GM19467 (cell line): ENCODE measurements around the gene SLC16A12.

Source experiments
- ATAC-seq: cut with Tn5 transposase; IDR thresholded peaks from one replicate; pipeline ENCODE4 v1.9.1; 2021; ENCODE audit warnings: mild to moderate bottlenecking, moderate library complexity; ENCODE audit not compliant: unreplicated experiment

SLC16A12 gene, protein sequence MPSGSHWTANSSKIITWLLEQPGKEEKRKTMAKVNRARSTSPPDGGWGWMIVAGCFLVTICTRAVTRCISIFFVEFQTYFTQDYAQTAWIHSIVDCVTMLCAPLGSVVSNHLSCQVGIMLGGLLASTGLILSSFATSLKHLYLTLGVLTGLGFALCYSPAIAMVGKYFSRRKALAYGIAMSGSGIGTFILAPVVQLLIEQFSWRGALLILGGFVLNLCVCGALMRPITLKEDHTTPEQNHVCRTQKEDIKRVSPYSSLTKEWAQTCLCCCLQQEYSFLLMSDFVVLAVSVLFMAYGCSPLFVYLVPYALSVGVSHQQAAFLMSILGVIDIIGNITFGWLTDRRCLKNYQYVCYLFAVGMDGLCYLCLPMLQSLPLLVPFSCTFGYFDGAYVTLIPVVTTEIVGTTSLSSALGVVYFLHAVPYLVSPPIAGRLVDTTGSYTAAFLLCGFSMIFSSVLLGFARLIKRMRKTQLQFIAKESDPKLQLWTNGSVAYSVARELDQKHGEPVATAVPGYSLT

DNA sequence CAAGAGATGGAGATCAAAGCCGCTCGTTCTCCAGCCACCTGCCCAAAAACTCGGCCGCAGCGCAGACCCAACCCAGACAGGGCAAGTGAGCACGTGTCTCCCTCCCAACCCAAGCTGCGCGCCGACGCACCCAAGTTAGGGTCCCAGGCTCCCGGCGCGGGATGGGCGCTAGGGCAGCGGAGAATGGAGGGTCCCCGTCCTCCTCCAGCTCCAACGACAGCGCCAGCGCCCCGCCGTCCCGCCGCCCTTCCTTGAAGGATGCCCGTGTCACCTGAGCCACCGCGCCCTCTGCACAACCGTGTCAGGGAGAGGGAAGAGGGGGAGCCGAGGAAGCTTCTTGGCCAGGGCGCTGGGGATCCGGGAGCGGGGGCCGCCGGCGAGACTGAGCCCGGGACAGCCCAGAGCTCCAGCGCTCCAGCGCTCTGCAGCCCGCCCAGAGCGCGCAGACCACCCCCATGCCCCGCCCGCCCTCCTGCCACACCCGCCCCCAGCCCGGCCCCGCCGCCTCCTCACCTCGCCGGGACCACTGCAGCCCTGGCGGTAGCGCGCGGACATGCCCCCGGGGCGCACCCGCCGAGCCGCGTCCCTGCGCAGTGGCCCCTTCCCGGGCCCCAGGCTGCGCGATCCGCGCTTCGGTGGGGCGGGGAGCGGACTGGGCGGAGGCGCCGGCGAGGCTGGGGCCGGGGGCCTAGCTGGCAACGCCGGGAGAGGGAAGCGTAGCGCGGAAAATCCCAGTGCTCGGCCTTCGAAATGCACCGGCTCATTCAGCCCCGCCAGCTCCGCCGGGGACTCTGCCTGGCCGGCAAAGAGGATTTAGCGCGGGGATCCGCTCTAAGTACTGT is at the start of gene SLC16A12:
SLC16A12 (minus strand) TSS at position 424 of the 842 bp plus-strand sequence. CDS start 73,016 bp downstream, outside the sequence.
- no peak for ATAC-seq

DNA sequence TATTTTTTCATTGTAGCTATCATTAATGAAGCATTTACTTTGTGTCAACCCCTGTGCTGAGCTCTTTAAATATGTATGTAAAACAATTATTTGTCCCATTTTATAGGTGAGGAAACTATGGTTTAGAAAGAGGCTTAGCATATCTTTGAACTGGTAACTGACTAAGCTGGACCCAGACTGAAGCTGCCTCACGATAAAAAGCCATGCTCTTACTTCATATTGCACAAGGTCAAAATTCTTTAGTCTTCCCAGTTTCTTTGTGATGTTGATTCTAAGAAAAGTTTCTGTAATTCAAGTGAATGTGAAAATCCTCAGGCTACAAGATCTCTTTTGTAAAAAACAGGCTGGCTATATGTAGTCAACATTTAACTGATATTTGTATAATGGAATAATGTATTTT is 46.6 kb upstream of the SLC16A12 start:
- no peak for ATAC-seq

DNA sequence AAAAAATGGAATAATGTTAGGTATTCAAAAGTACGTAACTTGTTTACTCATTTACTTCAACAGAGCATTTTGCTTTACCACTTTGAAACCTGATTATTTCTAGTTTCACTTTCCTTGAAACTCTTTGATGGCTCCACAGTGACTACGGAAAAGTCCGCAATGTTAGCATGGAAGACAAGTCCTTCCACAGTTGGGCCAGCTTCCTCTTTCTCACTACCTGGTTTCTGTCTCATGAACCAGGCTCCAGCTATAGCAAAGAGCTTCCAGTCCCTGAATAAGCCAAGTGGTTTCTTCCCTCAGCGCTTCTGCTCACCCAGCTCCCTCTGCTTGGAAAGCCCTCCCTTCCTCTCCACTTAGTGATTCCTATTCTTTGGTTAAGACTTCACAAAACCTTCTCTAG is 44.8 kb upstream of the SLC16A12 start:
- ATAC-seq = no peak

DNA sequence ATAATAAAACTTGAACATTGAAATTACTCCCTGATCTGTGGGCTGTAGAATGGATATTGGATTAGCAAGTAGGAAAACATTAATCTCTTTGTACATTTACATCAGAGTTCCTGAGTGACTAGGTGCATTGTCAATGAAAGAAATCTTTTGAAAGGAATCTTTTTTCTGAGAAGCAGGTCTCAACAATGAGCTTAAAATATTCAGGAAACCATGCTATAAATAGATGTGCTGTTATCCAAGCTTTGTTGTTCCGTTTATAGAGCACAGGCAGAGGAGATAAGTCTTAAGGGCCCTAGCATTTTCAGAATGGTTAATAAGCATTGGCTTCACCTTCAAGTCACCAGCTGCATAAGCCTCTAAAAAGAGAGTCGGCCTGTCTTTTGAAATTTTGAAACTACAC is 41.3 kb upstream of the SLC16A12 start:
- ATAC-seq = no peak

DNA sequence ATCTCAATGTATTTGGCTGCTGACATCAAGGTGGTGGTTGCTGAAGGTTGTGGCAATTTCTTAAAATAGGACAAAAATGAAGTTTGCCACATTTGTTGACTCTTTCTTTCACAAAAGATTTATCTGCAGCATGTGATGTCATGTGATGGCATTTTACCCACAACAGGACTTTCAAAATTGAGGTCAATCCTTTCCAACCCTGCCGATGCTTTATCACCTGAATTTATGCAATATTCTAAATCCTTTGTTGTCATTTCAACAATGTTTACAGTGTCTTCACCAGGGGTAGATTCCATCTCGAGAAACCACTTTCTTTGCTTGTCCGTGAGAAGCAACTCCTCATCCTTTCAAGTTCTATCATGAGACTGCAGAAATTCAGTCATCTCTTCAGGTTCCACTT is 40.6 kb upstream of the SLC16A12 start:
- no peak for ATAC-seq

DNA sequence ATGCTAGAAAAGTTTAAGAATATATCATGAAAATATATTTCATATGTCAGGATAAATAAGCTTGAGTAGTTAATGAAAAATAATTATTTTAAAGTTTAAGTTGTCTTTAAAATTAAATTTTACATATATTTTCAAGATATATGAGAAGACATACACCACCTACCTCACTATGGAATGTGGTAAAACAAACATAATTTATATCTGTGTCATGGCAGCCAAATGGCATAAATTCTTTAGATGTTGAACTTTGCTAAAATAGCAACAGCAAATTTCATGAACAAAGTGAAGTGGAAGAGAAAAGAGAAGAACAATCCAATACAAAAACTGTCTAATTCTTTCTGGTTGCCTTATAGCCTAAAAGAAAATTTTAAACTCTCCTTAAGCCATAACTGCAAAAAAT is 39.6 kb upstream of the SLC16A12 start:
- no peak for ATAC-seq

DNA sequence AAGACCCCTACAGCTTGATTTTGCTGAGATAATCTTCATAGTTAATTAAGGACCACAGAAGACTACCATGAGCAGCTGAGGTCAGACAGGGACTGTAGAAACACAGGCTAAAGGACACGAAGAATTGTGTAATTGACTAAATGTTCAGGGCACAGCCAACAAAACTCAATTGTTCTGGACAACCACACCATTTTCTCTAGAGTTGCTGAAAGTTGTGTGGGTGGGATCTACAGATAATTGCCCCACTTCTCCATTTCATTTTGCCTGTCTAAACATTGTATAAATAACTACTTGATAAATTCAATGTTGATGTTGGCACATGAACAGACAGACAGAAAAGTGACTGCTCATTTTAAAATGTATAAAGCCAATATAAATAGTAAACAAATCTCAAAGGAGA is 39.0 kb upstream of the SLC16A12 start:
- no peak for ATAC-seq

DNA sequence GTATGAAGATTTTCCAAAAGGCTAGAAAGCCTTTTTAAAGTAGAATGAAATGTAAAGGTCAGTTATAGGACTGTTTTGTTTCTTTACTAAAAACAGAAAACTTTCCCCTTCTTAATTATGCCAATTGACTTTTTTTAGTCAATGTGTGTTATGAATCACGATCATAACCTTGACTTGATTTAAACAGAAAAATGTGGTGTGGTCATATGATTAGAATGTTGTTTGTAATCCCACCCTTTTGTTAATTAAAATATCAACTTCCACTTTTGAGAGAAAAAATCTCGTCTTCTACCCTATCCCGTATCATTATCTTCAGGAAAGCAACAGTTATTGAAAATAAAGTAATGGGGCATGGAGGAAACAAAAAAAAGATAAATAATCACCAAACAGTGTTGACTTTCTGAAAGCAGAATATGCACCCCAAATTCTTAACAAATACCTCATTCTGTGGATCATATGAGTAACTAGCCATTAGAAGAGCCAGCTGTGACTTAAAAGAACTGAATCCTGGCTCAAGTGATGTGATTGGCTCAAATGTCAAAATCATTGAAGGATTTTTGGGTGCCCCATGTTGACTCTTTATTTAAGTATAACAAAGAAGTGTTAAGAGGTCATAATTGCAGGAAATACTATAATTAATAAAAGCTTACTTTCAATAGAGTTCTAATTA is 32.3 kb upstream of the SLC16A12 start:
- no peak for ATAC-seq

DNA sequence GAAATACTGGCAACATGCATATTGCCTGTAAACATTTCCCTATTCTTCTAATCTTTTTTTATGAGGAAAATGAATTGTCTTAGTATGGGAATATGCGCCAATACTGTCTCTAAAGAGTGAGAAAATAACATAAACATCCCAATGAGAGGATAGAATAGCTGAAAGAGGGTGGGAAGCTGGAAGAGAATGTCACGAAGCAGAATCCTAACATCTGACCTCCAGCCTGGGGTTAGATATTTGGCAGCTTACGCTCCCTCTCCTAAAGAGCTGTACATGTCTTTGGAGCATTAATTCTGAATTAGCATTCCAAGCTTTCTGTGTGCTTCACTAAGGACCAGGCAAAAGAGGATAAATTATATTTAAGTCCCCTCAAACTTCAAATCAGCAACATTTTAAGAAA is 31.6 kb upstream of the SLC16A12 start:
- ATAC-seq = no peak

DNA sequence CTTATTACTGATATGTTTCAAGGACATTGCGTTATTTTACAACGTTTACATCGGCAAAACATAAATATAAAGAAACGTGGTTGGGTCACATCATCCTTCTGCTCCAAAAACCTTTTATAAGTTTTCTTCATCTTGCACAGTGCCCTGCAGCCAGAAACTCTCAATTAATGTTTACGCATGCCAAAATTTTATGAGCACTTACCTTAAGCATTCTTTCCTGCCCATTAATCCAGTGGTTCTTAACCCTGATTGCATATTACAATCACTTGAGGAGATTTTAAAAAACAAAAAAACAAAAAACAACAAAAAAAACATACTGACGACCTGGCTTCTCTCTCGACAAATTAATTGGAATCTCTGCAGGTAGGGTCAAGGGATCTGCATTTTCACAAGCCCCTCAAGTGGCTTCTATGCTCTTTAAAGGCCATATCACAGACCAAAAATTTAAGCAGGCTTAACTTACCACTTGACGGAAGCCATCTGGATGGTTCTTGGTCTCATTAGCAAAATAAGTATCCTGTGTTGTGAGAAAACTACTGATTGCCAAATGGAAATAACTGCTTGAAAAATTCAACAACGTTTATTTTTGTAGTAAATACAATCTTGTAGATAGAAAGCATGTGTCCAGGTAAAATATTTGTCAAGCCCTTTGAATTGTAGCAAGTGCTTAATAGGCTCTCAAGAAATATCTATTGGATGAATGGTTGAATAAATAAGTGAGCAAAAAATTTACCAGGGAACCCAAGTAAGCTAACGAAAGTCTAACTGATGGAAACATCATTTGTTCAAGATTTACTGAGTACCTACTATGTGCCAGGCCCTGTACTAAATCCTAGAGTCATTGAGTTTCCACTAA is 30.9 kb upstream of the SLC16A12 start:
- no peak for ATAC-seq

DNA sequence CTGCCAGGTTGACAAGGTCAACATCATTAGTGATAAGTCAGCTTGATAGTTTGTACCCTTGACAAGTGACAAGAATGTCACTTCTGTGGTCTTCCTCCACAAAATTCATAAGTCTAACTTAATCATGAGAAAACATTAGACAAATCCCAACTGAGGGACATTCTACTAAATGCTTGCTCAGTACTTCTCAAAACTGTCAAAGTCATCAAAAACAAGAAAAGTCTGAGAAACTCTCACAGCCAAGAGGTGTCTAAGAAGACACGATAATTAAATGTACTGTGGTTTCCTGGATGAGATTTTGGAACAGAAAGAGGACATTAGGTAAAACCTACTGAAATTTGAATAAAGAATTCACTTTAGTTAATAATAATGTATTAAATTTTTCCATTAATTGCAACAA is 29.8 kb upstream of the SLC16A12 start:
- no peak for ATAC-seq

DNA sequence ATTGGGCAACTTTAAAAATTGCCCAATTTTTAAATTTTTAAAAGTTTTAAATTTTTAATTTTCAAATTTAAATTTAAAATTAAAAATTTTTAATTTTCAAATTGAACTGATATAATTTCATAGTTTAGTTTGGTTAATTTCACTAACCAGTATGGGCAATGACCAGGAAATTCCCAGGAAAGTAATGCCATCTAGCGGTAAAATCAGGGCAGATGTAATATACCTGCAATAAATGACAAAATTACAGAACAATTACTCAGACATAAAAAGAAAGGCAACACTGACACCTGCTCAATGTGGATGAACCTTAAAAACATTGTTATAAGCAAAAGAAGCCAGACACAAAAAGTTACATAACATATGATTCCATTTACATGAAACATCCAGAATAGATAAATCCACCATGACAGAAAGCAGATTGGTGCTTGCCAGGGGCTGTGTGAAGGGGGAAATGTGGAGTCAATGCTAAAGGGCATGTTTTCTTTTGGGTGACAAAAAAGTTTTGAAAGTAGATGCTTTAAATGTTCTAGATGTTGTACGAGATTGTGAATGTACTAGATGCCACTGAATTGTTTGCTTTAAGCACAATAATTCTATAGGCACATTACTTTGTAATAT is 28.6 kb upstream of the SLC16A12 start:
- no peak for ATAC-seq

DNA sequence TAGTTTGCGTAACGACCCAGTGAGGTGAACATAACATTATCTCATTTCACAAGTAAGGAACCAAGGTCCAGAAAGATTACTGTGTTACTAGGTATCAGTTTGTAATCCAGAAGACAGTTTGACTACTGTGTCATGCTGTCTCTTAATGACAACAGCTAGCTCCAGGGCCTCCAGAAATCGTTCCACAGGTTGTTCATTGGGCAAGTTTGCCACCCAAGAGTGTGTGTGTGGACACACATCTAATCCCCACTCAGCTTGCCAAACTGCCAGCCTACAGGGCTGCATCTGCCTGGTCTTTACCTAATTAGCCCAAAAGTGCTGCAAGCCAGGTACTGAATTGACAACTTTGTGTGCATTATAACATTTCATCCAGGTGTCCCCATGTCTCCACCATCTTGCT is 27.9 kb upstream of the SLC16A12 start:
- ATAC-seq = no peak

DNA sequence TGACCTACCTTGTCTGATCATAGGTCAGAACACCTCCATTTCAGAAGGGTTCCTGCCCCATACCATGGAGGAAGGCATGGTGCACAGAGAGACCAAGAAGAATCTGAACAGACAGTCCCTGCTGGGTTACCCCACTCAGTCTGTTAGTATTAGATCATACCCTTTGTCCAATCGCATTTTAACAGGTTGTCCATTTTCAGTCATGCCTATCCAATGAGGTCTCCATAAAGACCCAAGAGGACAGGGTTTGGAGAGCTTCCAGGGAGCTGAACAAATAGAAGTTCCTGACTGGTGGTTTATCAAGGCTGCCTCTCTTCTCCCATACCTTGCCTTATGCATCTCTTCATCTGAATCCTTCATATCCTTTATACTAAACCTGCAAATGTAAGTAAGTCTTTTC is 21.2 kb upstream of the SLC16A12 start:
- ATAC-seq = no peak

DNA sequence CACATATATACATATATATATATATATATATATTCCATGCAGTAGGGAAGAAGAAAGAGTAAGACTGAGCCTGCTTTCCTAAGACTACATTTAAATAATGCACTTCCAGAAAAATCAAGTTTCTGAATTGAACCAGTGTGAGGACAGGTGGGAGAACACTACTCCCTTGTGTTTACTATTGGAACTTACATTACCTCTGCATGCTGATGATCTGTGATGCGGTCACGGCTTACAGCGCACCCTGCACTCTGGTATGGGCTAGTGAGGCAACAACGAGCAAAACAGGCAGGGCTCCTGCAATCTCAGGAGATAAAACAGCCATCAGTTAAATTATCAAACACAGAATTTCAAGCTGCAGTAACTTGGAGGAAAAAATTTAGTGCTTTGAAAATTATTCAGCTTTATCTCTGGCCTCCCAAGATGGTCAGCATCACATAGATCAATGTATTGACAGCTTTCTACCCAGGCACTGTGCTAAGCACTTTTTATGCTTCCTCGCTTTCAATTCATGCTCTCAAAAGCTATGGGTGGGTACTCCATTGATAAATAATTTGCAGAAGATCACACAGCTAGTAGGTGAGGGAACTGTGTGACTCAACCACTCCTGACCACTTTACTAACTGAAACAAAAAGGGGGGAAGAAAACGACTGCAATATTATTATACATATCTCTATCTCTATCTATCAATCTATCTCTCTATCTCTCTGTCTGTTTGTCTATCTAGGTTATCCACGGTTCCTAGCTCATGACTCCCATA is 20.5 kb upstream of the SLC16A12 start:
- ATAC-seq = no peak

DNA sequence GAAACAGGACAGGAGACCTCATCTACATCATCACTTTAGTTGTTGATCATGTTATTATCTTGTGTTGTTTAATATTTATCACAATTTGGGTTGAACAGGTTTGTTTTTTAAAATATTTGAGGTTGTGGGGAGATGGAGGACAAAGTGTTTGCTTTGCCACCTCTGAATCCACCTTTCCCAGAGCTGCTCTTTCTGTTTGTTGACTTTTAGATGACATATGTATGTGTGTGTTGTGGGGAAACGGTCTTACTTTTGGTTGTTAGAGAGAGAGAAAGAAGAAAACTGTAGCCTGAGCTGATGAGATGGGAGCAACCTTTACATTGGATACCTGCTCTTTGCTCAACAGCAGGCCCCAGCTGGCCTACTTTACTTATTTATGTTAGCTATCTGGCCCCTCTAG is 19.0 kb upstream of the SLC16A12 start:
- ATAC-seq = no peak

DNA sequence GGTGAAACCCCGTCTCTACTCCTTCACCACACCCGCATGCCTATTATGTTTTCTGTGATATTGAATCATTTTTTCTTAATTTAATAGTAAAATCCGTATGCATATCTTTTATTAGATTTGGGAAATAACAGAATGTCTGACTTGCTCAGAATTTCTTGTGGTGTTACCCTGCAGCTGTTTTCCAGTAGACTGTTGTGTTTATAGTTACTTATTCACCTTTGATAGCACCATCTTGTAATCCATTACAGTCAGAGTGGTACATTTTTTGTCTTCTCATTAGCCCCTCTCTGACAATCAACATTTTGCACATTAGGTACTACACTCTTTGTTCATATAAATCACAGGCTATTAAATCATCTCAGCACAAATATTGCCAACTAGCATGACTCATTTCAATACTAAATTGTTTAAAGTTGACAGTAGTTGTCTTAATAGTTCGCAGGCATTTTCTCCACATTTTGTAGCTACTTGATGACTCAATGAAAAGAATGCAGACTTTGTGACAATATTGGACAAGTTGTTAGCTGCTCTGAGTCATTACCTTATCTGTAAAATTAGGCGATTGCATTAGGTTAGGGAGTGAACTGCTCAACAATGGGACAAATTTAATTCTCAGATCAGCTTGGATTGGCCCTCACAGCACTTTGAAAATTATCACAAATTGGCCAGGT is 17.8 kb upstream of the SLC16A12 start:
- ATAC-seq = no peak

DNA sequence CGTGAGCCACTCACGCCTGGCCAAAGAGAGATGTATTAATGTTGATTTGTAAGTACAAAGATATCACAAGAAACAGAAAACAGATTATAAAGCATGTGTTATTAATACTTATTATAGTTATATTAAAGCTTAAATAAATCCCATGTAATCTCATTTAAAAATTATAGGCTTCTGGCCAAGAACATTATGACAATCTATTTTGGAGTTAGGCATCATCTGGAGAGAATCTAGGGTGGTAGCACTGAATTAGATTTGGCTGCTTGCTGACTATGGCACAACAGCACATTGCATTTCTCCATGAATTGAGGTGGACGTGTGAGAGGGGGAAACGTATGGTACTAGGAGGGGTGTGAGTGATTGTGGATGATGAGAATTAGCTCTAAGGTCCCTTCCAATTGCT is 16.8 kb upstream of the SLC16A12 start:
- no peak for ATAC-seq

DNA sequence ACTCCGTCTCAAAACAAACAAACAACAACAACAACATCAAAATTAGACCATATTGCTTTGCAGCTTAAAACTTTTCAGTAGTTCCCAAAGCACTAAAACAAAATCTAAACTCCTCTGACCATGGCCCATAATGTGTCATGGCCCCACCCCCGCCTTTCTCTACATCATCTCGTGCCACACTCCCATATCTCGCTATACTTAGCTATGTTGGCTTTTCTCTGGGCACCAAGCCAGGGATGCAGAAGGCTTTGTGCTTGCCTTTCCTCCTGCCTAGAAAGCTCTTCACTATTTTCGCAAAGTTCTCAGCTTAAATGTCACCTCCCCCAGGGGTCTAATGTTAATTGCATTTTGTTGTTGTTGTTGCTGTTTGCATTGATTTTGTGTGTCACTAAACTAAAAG is 15.1 kb upstream of the SLC16A12 start:
- ATAC-seq = no peak
